ENCODE results near the gene TMEM88. TPM values are rescaled to one million over a fixed set of nuclear protein-coding genes. Genes with fewer than 3 reads are reported as not detected.

Gene TMEM88
- total RNA-seq, 1 experiment from 2014 or later = 2.8 TPM

- peak overlapping the region; percentile 99 for H3K4me2 ChIP-seq (ENCODE audit: low read length)
- H3K4me1 ChIP-seq (ENCODE audit: control insufficient read depth in 1 of 2, insufficient read depth in 2 of 2, low read length in 2 of 2) = peaks cover 30 to 44% of the 10 kb centered on the region in 2 experiments
- peak overlapping the region; percentile 97 for H3K27ac ChIP-seq (ENCODE audit: low read depth, low read length)
- intact Hi-C loops (cut with micrococcal nuclease) = no loop called here
- peak overlapping the region in 1 of 2 experiments; percentile 82; a peak in 2 of 4 replicates for H3K4me3 ChIP-seq (replicated peaks in 1 of 2; ENCODE audit: low read depth in 1 of 2, low read length in 2 of 2)
- H3K9ac ChIP-seq (ENCODE audit: low read length) = peak overlapping the region; percentile 77
- H3K79me2 ChIP-seq (ENCODE audit: insufficient read depth, low read length) = peaks cover 33% of the 10 kb centered on the region
- H2AFZ ChIP-seq (ENCODE audit: low read depth, low read length, poor library complexity, severe bottlenecking) = no peak overlapping the region
- ATAC-seq (peak; percentile 46), DNase-seq (ENCODE audit: low read depth, low spot score) (peak; percentile 74)
- RAD21 ChIA-PET (ENCODE audit: low non-redundant PET in 1 of 2, low total read pairs in 2 of 2, uncharacterized antibody in 2 of 2, unreplicated experiment in 2 of 2) = no interaction called here
- no peaks in the 10 kb centered on the region for H3K9me3 ChIP-seq (ENCODE audit: control insufficient read depth in 1 of 2, insufficient read depth in 1 of 2, low read depth in 1 of 2, low read length in 2 of 2)
- H3K9me2 ChIP-seq (ENCODE audit: insufficient read depth) = no peaks in the 10 kb centered on the region
- TF ChIP-seq, protein P1, sequence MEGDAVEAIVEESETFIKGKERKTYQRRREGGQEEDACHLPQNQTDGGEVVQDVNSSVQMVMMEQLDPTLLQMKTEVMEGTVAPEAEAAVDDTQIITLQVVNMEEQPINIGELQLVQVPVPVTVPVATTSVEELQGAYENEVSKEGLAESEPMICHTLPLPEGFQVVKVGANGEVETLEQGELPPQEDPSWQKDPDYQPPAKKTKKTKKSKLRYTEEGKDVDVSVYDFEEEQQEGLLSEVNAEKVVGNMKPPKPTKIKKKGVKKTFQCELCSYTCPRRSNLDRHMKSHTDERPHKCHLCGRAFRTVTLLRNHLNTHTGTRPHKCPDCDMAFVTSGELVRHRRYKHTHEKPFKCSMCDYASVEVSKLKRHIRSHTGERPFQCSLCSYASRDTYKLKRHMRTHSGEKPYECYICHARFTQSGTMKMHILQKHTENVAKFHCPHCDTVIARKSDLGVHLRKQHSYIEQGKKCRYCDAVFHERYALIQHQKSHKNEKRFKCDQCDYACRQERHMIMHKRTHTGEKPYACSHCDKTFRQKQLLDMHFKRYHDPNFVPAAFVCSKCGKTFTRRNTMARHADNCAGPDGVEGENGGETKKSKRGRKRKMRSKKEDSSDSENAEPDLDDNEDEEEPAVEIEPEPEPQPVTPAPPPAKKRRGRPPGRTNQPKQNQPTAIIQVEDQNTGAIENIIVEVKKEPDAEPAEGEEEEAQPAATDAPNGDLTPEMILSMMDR (IDR thresholded peaks at IDR 0.05 in 2 of 3, conservative IDR thresholded peaks at IDR 0.05 in 1 of 3; ENCODE audit: borderline replicate concordance in 1 of 3, insufficient read depth in 1 of 3, low read depth in 2 of 3, low read length in 2 of 3) = peak in 2 of 3 experiments; percentile 49 to 56; a peak in 4 of 6 replicates
- no peak for TF ChIP-seq ATF3 (IDR thresholded peaks at IDR 0.05)
- TF ChIP-seq SP1 (IDR thresholded peaks at IDR 0.05; ENCODE audit: low read depth) = 0 out of 2 replicates have a peak, but pooled peaks have one; percentile 36
- TF ChIP-seq MAX (IDR thresholded peaks at IDR 0.05) = peak; percentile 25; the same call in 1 of the 2 replicates
- TF ChIP-seq POLR2AphosphoS5 (IDR thresholded peaks at IDR 0.05; ENCODE audit: low read depth, low read length) = peak; percentile 50
- peak; percentile 69 for TF ChIP-seq TCF7L2 (IDR thresholded peaks at IDR 0.05; ENCODE audit: borderline replicate concordance, extremely low read depth, insufficient read depth, insufficient read length)
- H3K36me3 ChIP-seq (ENCODE audit: control insufficient read depth in 1 of 2, insufficient read depth in 2 of 2, low read length in 2 of 2) = peaks cover 14 to 15% of the 10 kb centered on the region in 2 experiments; a peak in 3 of 4 replicates
- no peaks in the 10 kb centered on the region for H4K20me1 ChIP-seq (ENCODE audit: insufficient read depth)
- no peaks in the 10 kb centered on the region for H3K27me3 ChIP-seq (ENCODE audit: insufficient read depth, low read length)
- CTCF ChIA-PET = interaction anchor here (1.0 kb wide), 1 partner anchor 101 kb away, joined by 4 read pairs; no protein-coding TSS in a partner anchor
- BruUV-seq (replicated peaks) = no TSS peak
- POLR2A ChIA-PET = no interaction called here
These were observed 34.5 kb downstream of the TMEM88 start for GRCh38 chr17:7889166-7889955.

Data from HCT116 (cell line).